Stimulated activated CD4-positive, alpha-beta T cell treated with anti-CD3 and anti-CD28 coated beads, TNF-alpha, amount 100 ng/mL, for 48 hours (primary cell): ENCODE measurements around the gene PRDX5.
"Not testable (repeated sequence)": the region's sequence is repeated elsewhere in the genome, so short reads cannot be mapped to it uniquely, and the experiment has no call there.

ENCODE experiments used
- DNase-seq, 3 donors: peaks; one replicate each; pipeline ENCODE4 v3.0.0-alpha.2; 2020; ENCODE audit warnings: low read depth in 3 of 3

The PRDX5 gene

DNA sequence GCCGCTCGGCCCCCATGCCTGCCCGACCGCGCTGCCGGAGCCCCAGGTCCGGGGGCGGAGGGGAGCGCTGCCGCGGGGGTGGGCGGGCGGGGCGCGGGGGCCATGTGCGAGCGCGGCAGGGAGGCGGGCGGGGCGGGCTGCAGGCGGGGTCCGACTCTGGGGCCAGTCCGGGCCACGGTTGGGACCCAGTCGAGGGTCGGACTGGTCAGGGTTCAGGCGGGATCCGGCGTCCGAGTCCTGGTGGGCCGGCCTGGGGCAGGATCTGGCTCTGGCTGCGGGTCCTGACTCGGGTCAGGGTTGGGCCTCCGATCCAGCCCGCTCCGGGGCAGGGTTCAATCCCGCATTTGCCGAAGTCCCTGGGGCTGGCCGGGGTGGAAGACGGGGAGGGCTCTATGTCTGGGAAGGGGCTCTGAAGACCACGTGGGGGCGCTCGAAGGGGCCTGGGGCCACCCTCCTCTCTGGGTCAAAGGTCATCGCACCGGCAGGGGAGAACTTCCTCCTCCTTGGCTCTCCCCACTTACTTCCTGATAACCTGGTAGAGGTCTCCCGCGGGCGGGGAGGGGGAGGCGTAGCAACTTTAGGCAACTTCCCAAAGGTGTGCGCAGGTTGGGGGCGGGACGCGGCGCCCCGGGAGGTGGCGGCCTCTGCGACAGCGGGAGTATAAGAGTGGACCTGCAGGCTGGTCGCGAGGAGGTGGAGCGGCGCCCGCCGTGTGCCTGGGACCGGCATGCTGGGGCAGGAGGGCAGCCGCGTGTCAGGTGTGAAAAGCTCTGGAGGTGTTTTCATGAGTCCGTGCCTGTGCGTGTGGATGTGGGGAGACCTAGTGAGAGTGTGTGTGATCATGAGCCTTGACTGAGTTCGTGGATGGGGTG, 12.0 kb upstream of the PRDX5 start:
- peak in 2 of 3 donors; percentile 45 to 64 for DNase-seq

DNA sequence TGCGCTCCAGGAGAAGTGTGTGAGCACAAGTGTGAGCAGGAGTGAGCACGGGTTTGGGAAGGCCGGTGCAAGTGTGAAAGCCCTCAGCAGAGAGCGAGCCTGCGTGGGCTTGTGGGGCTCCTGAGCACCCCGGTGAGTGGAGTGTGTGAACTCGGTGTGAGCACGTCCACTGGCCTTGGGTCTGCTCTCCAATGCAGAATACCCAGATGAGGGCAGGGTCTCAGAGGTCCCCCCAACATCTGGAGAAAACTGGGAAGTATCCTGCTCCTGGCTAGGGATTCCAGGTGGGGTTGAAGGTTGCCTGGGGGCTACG, 11.4 kb upstream of the PRDX5 start:
- DNase-seq = no peak

DNA sequence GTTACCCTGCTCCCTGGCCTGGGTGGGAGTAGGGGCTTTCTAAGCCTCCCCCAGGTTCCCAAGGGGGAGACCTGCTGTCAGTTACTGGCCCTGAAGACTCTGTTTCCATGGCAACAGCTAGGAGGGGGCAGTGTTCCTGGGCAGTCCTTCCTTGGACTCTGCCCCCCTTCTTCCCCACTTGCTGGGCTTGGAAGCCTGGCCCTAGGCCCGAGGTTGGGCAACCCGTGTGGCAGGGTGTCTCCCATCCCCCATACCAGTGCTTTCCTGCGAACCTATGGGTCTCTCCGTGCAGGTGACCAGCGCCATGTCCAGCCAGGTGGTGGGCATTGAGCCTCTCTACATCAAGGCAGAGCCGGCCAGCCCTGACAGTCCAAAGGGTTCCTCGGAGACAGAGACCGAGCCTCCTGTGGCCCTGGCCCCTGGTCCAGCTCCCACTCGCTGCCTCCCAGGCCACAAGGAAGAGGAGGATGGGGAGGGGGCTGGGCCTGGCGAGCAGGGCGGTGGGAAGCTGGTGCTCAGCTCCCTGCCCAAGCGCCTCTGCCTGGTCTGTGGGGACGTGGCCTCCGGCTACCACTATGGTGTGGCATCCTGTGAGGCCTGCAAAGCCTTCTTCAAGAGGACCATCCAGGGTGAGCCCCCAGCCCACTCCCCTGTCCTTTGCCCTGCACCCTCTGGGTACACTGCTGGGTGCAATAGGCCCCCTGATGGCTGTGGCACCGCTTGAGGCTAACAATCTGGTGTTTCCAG, 10.9 kb upstream of the PRDX5 start:
- no peak for DNase-seq

DNA sequence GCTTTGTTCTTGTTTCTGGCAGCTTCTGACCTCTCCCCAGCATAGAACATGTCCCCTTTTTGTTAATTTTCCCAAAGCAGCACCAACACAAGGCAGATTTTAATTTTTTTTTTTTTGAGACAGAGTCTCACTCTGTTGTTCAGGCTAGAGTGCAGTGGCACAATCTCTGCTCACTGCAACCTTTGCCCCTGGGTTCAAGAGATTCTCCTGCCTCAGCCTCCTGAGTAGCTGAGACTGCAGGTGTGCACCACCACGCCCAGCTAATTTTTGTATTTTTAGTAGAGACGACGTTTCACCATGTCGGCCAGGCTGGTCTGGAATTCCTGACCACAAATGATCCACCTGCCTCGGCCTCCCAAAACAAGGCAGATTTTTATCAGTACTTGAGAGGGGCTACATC, 10.1 kb upstream of the PRDX5 start:
- not testable (repeated sequence) for DNase-seq

DNA sequence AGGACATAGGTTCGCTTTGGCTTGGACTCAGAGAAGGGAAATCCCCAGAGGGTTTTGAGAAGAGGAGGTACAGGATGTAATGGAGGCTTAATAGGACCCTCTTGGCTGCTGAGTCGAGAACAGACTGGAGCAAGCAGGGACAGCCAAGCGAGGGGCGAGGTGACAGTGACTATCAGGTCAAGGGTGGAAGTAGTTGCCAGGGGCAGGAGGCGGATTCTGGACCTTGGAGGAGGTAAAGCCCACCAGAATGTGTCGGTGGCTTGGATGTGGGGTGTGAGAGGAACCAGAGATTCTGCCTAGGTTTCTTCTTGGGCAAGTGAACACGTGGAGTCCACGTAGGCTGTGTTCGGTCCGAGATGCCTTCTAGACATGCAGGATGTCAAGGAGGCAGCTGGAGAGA, 5.0 kb upstream of the PRDX5 start:
- DNase-seq = no peak

DNA sequence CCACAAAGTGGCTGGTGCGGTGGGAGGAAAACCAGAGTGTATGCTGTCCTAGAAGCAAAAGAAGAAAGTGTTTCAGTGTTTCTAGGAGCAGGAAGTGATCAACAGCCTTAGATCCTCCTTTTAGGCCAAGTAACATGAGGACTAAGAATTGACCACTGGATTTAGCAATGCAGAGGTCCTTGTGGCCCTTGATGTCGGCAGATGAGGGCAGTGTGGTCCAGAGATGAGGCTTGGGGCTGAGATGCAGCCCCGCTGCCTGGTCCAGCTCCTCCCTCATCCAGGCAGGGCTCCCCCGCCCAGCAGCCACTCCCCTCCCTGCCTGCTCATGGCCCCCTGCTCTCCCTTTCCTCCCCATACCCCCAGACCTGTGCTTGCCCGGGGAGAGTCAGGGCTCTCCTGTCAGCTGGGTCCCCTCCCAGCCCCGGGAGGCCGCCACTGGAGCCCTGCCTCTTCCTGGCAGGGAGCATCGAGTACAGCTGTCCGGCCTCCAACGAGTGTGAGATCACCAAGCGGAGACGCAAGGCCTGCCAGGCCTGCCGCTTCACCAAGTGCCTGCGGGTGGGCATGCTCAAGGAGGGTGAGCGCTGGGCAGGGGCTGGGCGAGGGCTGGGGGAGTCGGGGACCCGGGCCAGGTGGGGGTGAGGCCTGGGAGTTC, 4.3 kb upstream of the PRDX5 start:
- DNase-seq = no peak

DNA sequence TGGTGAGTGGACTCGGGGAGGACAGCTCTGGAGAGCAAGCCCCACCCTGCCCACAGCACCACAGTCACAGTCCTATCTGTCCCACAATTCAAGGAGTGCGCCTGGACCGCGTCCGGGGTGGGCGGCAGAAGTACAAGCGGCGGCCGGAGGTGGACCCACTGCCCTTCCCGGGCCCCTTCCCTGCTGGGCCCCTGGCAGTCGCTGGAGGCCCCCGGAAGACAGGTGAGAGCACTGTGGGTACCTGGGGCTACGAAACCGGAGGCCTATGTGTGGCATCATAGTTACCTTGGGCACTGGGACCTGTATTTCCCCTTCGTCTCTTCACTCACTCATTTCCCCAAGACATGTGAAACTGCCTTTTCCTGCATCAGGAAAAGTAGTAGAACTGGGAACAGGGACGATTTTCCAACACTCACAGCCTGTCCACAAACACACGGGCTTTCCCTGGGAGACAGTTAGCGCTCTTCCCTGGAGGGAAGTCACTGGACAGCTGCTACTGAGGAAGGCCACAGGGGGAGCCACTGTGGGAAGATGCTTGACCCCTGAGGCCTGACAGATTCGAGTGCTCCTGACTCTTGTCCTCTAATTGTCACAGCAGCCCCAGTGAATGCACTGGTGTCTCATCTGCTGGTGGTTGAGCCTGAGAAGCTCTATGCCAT, 3.6 kb upstream of the PRDX5 start:
- no peak for DNase-seq

DNA sequence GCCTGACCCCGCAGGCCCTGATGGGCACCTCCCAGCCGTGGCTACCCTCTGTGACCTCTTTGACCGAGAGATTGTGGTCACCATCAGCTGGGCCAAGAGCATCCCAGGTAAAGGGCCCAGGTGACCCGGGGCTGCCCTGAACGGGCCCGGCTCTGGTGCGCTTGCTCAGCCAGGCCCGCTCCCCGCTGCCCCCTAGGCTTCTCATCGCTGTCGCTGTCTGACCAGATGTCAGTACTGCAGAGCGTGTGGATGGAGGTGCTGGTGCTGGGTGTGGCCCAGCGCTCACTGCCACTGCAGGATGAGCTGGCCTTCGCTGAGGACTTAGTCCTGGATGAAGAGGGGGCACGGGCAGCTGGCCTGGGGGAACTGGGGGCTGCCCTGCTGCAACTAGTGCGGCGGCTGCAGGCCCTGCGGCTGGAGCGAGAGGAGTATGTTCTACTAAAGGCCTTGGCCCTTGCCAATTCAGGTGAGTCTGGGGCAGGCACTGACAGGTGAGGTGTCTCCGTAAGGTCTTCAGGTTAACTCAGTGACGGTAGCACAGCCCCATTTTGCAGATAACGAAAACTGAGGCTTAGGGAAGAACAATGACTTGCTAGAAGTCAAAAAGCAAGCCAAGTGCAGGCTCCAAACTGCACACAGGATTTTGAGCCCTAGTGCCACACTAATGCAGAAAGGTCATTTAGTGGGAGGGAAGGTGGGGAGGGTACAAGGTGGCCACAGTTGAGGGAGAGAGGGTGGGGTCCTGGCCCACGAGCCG, 2.9 kb upstream of the PRDX5 start:
- no peak for DNase-seq

DNA sequence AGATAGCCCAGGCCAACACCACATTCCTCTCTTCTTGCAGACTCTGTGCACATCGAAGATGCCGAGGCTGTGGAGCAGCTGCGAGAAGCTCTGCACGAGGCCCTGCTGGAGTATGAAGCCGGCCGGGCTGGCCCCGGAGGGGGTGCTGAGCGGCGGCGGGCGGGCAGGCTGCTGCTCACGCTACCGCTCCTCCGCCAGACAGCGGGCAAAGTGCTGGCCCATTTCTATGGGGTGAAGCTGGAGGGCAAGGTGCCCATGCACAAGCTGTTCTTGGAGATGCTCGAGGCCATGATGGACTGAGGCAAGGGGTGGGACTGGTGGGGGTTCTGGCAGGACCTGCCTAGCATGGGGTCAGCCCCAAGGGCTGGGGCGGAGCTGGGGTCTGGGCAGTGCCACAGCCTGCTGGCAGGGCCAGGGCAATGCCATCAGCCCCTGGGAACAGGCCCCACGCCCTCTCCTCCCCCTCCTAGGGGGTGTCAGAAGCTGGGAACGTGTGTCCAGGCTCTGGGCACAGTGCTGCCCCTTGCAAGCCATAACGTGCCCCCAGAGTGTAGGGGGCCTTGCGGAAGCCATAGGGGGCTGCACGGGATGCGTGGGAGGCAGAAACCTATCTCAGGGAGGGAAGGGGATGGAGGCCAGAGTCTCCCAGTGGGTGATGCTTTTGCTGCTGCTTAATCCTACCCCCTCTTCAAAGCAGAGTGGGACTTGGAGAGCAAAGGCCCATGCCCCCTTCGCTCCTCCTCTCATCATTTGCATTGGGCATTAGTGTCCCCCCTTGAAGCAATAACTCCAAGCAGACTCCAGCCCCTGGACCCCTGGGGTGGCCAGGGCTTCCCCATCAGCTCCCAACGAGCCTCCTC, 2.0 kb upstream of the PRDX5 start:
- not testable (repeated sequence) for DNase-seq

DNA sequence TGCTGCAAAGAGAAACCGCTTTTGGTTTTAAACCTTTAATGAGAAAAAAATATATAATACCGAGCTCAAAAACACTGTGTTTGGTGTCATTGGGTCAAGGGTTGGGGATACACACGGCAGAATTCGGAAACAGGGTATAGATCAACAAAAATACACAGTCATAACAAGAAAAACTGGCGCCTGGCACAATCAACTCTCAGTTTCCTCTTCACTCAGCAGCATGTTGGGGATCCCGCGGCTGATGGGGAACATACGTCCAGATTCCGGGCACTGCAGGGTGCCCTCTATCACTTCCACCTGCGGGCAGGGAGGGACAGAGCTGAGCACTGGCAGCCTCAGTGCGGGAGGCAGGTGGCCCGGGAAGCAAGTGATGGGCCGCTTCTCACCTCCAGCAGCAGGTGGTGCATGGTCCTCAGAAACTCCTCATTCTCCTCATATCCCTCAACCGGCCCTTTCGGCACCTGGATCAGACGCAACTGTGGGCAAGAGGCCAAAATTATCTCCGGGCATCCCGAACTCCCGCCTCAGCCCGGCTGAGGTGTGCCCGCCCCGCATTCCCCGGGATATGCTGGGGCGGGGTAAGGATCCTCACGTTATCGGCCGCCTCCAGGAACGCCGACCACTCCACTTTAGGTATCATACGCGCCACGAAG, 1.1 kb upstream of the PRDX5 start:
- DNase-seq = no peak

DNA sequence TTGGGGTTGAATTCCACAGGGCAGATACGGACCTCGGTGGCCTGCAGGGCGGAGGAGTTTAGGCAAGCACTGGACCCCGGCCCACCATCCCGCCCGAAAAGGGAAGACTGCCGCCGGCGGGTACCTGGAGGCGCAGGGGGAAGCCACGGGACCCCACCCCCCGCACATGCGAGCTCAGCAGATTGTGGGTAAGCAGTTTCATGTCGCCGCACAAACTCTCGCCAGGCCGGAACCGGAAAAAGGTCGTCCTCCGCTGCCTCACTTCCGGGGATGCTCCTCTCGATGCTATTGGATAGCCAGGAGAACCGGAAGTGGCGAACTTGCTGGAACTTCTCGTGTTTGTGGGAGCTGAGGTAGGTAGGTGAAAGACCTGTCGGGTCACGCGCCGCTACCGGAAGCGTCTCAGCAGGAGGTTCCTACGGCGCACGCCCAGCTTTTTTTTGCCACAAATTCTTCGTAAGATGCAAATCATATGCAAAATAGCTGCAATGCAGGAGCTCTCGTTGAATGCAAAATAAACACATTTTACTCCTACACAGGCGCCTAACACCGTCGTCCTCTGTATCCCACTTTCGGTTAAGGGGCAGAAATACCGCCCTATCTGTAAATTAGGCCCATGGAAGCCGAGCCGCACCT, 478 bp upstream of the PRDX5 start, which contains the start of gene TRMT112:
Gene TRMT112 (minus strand): TSS at position 235 of the 636 bp plus-strand sequence. CDS start 33 bp downstream, at position 202.
- DNase-seq = peak; percentile 92 to 96 (median 95)

DNA sequence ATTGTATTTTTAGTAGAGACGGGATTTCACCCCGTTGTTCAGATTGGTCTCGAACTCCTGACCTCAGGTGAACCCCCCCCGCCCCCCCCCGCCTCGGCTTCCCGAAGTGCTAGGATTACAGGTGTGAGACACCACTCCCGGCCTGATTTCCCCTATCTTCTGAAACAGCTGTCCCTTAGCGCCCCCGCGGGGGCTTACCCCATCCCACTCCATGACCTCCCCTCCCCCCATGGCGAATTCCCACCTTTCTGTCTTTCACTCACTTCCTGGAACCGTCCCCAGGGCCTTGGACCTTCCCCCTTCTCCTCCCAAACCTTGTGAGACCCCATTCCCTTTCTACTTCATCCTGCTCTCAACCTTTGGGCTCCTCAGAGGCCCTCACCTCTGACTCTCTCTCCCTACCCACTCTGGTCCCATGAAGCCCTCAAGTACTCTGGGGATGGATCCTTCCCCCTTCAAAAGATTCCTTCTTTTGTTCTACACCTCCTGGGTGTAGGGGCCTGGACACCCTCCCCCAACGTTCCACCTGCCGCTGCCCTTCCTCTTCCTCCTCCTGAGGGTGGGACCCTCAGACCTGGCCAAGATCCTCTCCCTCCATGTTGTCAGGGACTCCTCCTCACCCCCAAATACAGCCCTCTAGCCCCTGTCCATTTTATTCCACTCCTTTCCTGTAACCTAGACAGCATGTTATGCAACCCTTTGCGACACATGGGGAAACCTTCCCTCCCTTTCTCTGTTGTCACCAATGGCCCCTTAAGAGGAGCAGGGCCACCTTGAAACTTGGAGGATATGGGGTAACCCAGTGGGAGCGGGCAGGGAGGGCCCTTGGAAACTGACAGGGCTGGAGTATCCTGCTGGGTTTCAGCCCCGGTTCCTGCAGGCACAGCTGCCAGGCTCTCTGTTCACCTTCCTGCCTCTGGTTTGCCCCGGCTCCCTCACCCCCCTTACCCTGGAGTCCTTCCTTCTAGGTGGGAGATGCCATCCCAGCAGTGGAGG, 1.1 kb downstream of the PRDX5 start:
- no peak for DNase-seq

DNA sequence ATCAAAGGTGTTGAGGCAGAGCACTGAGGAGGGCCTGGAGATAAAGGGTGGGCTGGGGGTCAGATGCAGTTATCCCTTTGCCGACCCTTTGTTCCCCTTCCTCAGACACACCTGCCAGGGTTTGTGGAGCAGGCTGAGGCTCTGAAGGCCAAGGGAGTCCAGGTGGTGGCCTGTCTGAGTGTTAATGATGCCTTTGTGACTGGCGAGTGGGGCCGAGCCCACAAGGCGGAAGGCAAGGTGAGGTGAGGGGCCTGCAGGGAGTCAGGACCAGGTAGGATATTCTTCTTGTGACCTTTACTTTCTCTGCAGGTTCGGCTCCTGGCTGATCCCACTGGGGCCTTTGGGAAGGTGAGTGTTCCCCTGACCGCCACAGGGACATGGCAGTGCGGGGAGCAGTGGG, 2.6 kb downstream of the PRDX5 start:
- no peak for DNase-seq

DNA sequence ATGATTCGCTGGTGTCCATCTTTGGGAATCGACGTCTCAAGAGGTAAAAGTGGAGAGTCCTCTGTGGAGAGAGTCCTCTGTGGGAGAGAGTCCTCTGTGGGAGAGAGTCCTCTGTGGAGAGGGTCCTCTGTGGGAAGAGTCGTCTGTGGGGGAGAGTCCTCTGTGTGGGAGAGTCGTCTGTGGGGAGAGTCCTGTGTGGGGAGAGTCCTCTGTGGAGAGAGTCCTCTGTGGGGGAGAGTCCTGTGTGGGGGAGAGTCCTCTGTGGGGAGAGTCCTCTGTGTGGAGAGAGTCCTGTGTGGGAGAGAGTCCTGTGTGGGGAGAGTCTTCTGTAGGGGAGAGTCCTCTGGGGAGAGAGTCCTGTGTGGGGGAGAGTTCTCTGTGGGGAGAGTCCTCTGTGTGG, 3.1 kb downstream of the PRDX5 start:
- no peak for DNase-seq

DNA sequence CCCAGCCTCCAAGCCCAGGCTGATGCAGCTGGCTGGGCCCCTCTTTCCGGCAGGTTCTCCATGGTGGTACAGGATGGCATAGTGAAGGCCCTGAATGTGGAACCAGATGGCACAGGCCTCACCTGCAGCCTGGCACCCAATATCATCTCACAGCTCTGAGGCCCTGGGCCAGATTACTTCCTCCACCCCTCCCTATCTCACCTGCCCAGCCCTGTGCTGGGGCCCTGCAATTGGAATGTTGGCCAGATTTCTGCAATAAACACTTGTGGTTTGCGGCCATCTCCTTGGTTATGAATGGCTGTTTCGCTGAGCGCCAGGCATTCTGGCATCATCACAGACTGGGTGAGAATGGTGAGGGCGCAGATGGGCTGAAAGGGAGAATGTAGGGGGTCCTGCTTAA, 3.6 kb downstream of the PRDX5 start:
- DNase-seq = no peak

DNA sequence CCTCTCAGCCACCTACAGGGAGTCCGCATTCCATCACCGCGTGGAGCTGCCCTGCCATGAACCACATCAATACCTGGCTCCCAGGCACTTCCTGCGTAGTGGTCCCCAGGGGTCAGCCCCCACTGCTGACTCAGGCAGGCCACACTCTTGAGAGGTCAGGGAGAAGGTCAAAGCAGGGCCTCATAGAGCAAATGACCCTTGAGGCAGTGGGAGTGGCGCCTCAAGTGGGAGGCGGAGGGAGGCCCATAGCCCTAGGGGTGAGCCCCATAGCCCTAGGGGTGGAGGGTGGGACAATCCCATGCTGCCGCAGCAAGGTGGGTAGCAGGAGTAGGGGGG, 5.0 kb downstream of the PRDX5 start:
- no peak for DNase-seq

DNA sequence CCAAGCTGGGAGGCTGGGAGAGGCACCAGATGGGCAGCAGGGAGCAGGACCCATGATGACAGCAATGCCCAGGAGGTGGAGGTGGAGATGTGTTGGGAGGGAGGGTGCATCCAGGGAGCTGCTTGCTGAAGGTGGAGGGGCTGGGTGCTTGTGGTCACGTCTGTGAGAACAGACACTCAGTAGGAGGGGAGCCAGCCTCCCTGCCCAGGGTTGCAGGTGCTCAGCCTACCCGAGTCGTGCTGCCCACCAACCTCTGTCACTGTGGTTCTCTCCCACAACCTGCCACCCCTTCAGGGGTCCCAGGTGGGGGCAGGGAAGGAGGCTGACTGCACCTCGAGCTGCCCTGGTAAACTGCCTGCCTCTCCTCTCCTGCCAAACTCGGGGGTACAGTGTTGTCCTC, 5.5 kb downstream of the PRDX5 start:
- no peak for DNase-seq

DNA sequence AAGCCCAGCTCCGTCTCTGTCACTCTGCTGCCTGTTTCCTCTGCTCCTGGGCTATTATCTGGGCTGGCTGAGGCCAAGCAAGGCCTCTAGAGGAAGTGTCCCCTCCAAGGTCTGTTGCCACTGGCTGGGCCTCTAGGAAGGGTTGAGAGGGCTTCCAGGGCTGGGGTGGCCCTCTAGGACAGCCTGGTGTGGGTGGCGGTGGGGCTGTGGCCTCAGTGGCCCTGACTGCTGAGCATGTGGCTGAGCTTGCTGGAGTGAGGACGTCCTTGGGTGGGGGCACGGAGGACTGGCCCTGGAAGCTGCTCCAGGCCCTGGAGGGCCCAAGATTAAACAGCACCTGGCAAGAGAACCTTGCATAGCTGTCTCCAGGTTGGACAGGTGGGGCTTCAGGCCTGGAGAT, 6.1 kb downstream of the PRDX5 start:
- DNase-seq = not testable (repeated sequence)
